ENCODE results near the gene TJP2. TPM values are rescaled to one million over a fixed set of nuclear protein-coding genes. Genes with fewer than 3 reads are reported as not detected.
"Not testable (repeated sequence)": the region's sequence is repeated elsewhere in the genome, so short reads cannot be mapped to it uniquely, and the experiment has no call there.

The TJP2 gene
- total RNA-seq, 2 donors from 2014 or later = 21.1 to 30.2 TPM

DNA sequence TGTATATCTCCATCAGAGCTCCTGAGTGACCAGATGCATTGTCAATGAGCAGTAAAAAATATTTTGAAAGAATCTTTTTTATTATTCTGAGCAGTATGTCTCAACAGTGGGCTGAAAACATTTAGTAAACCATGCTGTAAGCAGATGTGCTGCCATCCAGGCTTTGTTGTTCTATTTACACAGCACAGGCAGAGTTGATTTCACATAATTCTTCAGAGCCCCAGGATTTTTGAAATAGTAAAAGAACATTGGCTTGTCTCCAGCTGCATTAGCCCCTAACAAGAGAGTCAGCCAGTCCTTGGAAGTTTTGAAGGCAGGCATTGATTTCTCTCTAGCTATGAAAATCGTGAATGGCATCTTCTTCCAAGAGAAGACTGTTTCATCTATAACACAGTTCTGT is 125.7 kb downstream of the TJP2 start:
- peaks cover under 1% of the 10 kb centered on the region for H3K36me3 Mint-ChIP-seq (ENCODE audit: low read depth)
- ATAC-seq (no peak), DNase-seq (no peak)
- no peaks in the 10 kb centered on the region for H3K9me3 ChIP-seq (ENCODE audit: control insufficient read depth, low read length, poor library complexity, severe bottlenecking)
- H3K4me3 Mint-ChIP-seq = no peak overlapping the region
- peaks cover 2% of the 10 kb centered on the region for H3K27me3 Mint-ChIP-seq
- H3K4me1 Mint-ChIP-seq = peaks cover 2% of the 10 kb centered on the region
- H3K27ac Mint-ChIP-seq = no peak overlapping the region

DNA sequence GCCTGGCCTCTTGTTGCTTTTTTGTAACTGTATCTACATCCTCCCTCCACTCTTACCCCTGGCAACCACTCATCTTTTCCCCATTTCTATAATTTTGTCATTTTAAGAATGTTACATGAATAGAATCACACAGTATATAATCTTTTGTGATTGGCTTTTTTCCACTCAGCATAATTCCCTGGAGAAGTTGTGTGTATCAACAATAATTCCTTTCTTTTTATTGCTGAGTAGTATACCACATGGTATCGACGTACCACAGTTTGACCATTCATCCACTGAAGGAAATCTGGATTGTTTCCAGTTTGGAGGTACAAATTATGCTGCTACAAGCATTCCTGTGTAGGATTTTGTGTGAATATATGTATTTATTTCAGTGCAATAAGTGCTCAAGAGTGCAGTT is 129.3 kb downstream of the TJP2 start:
- H3K4me1 Mint-ChIP-seq = peaks cover 2% of the 10 kb centered on the region
- no peak overlapping the region for H3K27ac Mint-ChIP-seq
- no peak for ATAC-seq
- peaks cover 13% of the 10 kb centered on the region for H3K27me3 Mint-ChIP-seq
- DNase-seq = no peak
- no peaks in the 10 kb centered on the region for H3K36me3 Mint-ChIP-seq (ENCODE audit: low read depth)
- H3K4me3 Mint-ChIP-seq = no peak overlapping the region
- H3K9me3 ChIP-seq (ENCODE audit: control insufficient read depth, low read length, poor library complexity, severe bottlenecking) = no peaks in the 10 kb centered on the region

DNA sequence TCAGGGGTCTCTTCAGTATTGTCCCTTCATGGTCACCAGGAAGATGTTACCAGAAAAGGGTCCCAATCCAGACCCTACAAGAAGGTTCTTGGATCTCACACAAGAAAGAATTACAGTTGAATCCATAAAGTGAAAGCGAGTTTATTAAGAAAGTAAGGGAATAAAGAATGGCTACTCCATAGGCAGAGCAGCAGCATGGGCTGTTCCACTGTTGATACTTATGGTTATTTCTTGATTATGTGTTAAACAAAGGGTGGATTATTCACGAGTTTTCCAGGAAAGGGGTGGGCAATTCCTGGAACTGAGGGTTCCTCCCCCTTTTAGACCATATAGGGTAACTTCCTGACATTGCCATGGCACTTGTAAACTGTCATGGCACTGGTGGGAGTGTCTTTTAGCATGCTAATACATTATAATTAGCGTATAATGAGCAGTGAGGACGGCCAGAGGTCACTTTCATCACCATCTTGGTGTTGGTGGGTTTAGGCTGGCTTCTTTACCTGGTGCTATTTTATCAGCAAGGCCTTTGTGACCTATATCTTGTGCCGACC is 132.9 kb downstream of the TJP2 start:
- peaks cover 25% of the 10 kb centered on the region for H3K27me3 Mint-ChIP-seq
- H3K4me1 Mint-ChIP-seq; H3K4me3 Mint-ChIP-seq; H3K9me3 ChIP-seq (ENCODE audit: control insufficient read depth, low read length, poor library complexity, severe bottlenecking); ATAC-seq; DNase-seq; H3K36me3 Mint-ChIP-seq (ENCODE audit: low read depth); H3K27ac Mint-ChIP-seq: not testable (repeated sequence)

DNA sequence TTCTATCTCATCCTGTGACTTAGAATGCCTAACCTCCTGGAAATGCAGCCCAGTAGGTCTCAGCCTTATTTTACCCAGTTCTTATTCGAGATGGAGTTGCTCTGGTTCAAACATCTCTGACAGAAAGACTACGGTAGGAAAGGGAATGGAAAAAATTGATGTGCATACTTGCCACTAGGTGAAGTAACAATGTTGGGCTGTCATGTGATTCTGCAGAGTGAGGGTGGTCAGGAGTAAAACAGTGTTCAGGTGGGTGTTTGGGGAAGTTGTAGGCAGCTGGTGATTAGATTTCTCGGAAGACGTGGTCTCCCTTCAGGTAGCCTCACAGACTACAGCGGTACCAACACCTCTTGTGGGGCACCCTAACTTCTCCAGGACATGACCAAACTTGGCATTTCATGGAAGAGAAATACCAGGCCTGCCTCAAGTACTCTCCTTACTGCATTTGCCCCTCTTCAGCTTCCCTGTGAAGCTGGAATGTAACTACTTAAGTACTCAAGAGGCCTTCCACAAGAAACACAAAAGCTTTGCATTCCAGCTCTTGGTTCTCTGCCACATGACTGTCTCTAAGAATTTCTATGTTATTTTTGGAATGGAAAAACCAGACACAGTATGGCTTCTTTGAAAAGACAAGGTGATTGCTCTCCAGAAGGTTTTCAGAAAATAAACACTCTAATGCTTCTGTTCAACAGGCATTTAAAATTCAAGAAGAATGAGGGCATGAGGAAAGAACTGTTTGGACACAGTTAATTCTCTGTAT is 133.5 kb downstream of the TJP2 start:
- DNase-seq = no peak

DNA sequence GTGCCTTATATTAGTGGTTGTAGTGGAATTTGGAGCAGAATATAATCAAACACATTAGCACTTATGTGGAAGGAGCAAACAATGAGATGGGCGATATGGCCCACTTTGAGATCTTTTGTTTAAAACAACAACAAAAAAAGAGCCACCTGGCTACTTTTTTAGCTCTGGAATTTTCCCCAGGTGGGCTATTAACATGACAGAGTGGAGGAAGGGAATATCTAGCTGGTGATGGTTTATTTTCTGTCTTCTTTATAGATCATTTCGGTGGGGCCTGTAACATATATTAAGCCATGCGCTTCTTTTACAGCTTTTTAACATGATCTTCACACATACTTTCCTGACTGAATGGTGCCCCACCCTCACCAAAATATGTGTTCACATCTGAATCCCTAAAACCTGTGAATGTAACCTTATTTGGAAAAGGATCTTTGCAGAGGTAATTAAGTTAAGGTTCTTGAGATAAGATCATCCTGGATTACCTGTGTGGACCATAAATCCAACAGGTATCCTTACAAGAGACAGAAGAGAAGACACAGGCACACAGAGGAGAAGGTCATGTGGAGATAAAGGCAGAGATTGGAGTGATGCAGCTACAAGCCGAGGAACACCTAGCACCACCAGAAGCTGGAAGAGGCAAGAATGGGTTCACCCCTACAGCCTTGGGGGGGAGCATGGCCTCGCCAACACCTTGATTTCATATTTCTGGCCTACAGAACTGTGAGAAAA is 134.3 kb downstream of the TJP2 start:
- Mint-ChIP-seq H3K27ac (no peak overlapping the region), H3K4me3 (no peak overlapping the region), H3K27me3 (peaks cover 25% of the 10 kb centered on the region), H3K4me1 (no peaks in the 10 kb centered on the region), H3K36me3 (ENCODE audit: low read depth) (no peaks in the 10 kb centered on the region)
- ATAC-seq = no peak
- no peak for DNase-seq
- H3K9me3 ChIP-seq (ENCODE audit: control insufficient read depth, low read length, poor library complexity, severe bottlenecking) = no peaks in the 10 kb centered on the region

More for the DNA sequence above, 133.5 kb downstream of the TJP2 start:
- H3K4me1 Mint-ChIP-seq = no peaks in the 10 kb centered on the region
- ATAC-seq = no peak
- H3K9me3 ChIP-seq (ENCODE audit: control insufficient read depth, low read length, poor library complexity, severe bottlenecking) = no peaks in the 10 kb centered on the region
- no peak overlapping the region for H3K27ac Mint-ChIP-seq
- no peaks in the 10 kb centered on the region for H3K36me3 Mint-ChIP-seq (ENCODE audit: low read depth)
- H3K4me3 Mint-ChIP-seq = no peak overlapping the region
- H3K27me3 Mint-ChIP-seq = peaks cover 25% of the 10 kb centered on the region

DNA sequence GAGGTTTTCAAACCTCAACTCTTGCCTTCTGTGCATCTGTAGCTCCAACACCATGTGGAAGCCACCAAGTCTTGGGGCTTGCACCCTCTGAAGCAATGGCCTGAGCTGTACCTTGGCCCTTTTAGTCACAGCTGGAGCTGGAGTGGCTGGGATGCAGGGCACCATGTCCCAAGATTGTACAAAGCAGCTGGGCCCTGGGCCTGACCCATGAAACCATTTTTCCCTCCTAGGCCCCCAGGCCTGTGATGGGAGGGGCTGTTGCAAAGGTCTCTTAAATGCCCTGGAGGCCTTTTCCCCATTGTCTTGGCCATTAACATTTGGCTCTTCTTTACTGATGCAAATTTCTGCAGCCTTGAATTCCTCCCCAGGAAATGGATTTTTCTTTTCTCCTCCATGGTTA is 139.1 kb downstream of the TJP2 start:
- DNase-seq (no peak), ATAC-seq (no peak)
- Mint-ChIP-seq H3K27me3 (peaks cover 15% of the 10 kb centered on the region), H3K4me1 (no peaks in the 10 kb centered on the region), H3K27ac (no peak overlapping the region), H3K36me3 (ENCODE audit: low read depth) (no peaks in the 10 kb centered on the region), H3K4me3 (no peak overlapping the region)
- no peaks in the 10 kb centered on the region for H3K9me3 ChIP-seq (ENCODE audit: control insufficient read depth, low read length, poor library complexity, severe bottlenecking)

DNA sequence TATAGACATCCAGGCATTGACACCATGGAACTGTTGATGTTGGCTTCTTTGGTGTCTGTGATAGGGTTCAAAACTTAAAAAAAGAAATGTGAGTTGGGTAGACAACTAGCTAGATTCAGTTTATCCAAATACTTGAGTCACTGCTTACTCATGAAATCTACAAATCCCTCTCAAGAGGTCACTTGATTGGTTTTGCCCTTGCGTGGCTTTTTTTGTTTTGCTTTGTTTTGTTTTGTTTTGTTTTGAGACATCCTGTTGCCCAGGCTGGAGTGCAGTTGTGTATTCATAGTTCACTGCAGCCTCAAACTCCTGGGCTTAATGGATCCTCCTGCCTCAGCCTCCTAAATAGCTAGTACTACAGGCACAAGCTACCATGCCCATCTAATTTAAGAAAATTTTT is 140.5 kb downstream of the TJP2 start:
- Mint-ChIP-seq H3K4me3 (no peak overlapping the region), H3K4me1 (no peaks in the 10 kb centered on the region), H3K27ac (no peak overlapping the region), H3K36me3 (ENCODE audit: low read depth) (no peaks in the 10 kb centered on the region), H3K27me3 (peaks cover 22% of the 10 kb centered on the region)
- no peaks in the 10 kb centered on the region for H3K9me3 ChIP-seq (ENCODE audit: control insufficient read depth, low read length, poor library complexity, severe bottlenecking)
- ATAC-seq (no peak), DNase-seq (no peak)

DNA sequence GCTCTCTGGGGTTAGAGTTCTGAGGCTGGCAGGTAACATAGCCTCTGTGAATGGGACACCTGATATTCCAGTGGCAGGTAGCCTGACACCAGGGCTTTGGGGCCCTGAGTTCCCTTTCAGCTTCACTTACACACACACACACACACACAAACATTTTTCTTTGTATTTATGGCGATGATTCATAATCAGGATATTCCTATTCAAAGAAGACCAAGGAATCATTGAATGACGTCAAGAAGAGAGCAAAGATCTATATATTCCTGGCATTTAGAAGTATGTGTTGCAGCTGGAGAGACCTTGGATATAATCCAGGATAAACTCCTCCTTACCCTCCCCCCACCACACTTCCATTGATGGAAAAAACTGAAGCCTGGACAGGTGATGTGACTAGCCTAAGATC is 143.0 kb downstream of the TJP2 start:
- no peak overlapping the region for H3K27ac Mint-ChIP-seq
- no peaks in the 10 kb centered on the region for H3K36me3 Mint-ChIP-seq (ENCODE audit: low read depth)
- no peaks in the 10 kb centered on the region for H3K4me1 Mint-ChIP-seq
- DNase-seq (no peak), ATAC-seq (no peak)
- H3K9me3 ChIP-seq (ENCODE audit: control insufficient read depth, low read length, poor library complexity, severe bottlenecking) = no peaks in the 10 kb centered on the region
- H3K4me3 Mint-ChIP-seq = no peak overlapping the region
- H3K27me3 Mint-ChIP-seq = peaks cover 27% of the 10 kb centered on the region

DNA sequence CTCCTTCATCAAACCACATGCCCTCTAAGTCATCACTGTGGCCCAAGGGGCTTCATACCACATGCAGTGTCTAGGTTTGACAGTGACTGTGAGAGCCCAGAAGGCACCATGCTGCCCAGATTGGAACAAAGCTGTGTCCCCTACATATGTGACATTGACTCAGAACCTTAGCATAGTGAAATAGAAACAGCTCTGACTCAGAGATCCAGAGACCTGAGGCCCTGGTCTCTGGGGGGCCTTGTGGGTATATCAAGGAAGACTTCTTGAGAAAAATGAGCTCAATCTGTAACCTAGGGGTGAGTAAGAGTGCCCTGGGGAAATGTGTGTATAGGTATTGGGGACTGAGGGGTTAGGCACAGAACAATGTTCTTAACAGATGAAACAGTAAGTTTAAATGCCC is 143.8 kb downstream of the TJP2 start:
- H3K4me3 Mint-ChIP-seq = no peak overlapping the region
- H3K36me3 Mint-ChIP-seq (ENCODE audit: low read depth) = no peaks in the 10 kb centered on the region
- no peak overlapping the region for H3K27ac Mint-ChIP-seq
- ATAC-seq = no peak
- no peak for DNase-seq
- H3K9me3 ChIP-seq (ENCODE audit: control insufficient read depth, low read length, poor library complexity, severe bottlenecking) = no peaks in the 10 kb centered on the region
- H3K4me1 Mint-ChIP-seq = no peaks in the 10 kb centered on the region
- H3K27me3 Mint-ChIP-seq = peaks cover 27% of the 10 kb centered on the region

DNA sequence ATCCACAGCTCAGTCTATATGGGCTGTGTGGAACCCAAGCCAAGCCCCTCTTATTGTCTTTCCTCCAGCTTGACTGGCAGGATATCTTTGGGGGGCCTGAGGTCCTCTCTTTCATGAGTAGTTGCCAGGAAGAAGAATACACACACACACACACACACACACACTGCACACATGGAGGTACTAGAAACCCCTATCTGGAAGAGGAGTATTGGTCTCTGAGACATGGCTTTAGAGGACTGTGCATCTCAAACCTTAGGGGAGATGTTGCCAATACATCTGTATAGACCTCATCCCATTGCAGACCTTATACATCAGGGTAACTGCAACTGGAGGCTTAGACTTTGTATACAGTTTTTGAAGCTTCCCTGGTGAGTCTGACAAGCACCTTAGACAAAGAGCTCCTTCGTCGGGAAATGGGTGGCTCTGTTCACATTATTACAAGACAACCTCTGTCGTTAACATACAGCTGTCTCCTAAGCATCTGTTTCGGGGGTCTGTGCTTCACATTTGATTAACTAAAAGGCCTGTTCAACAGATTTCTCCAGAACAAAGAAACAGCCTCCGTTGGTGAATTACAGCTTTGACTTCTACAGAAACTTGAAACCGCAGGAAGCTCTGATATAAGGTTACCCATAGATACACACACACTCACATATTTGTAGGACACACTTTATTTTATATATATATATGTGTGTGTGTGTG is 145.4 kb downstream of the TJP2 start:
- DNase-seq (no peak), ATAC-seq (no peak)
- no peaks in the 10 kb centered on the region for H3K9me3 ChIP-seq (ENCODE audit: control insufficient read depth, low read length, poor library complexity, severe bottlenecking)
- no peaks in the 10 kb centered on the region for H3K36me3 Mint-ChIP-seq (ENCODE audit: low read depth)
- peaks cover 35% of the 10 kb centered on the region for H3K27me3 Mint-ChIP-seq
- H3K4me1 Mint-ChIP-seq = no peaks in the 10 kb centered on the region
- no peak overlapping the region for H3K4me3 Mint-ChIP-seq
- no peak overlapping the region for H3K27ac Mint-ChIP-seq

DNA sequence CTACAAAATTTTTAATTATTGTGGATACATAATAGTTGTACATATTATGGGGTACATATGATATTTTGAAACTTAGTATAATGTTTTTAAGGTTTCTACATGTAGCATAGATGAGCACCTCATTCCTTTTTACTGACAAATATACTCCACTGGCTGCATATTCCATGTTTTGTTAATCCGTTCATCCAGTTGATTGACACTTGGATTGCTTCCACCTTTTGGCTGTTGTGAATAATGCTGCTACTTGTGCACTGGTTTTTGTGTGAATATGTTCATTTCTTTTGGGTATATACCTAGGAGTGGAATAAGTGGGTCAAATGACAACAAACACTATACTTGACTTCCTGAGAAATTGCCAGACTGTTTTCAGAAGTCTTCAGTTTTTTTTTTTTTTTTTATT is 148.2 kb downstream of the TJP2 start:
- Mint-ChIP-seq H3K27me3 (peaks cover 52% of the 10 kb centered on the region), H3K4me3 (no peak overlapping the region), H3K27ac (no peak overlapping the region), H3K4me1 (no peaks in the 10 kb centered on the region), H3K36me3 (ENCODE audit: low read depth) (no peaks in the 10 kb centered on the region)
- ATAC-seq (no peak), DNase-seq (no peak)
- no peaks in the 10 kb centered on the region for H3K9me3 ChIP-seq (ENCODE audit: control insufficient read depth, low read length, poor library complexity, severe bottlenecking)

DNA sequence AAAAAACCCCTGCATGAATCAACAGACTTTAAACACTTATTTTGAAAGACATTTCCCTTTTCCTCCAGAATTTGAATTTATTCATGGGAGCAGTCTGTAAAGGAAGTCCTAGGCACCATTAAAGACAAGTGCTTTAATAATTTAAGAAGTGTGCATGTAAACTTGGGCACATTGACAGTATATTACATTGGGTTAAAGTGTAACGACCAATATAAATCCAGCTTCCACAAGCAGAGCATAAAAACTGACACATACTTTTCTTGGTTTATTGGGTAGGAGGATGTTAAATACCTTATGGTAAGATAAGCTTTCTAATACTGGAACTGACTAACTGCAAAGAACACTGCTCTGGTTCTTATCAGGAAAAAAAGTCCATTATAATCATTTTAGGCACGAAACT is 149.8 kb downstream of the TJP2 start:
- Mint-ChIP-seq H3K4me1 (no peaks in the 10 kb centered on the region), H3K4me3 (no peak overlapping the region)
- no peak for ATAC-seq

More for the DNA sequence above, 149.8 kb downstream of the TJP2 start:
- no peak for DNase-seq
- Mint-ChIP-seq H3K27ac (no peak overlapping the region), H3K27me3 (peaks cover 54% of the 10 kb centered on the region), H3K36me3 (ENCODE audit: low read depth) (no peaks in the 10 kb centered on the region)
- no peaks in the 10 kb centered on the region for H3K9me3 ChIP-seq (ENCODE audit: control insufficient read depth, low read length, poor library complexity, severe bottlenecking)
